HG03457 (cell line): ENCODE results near the gene GRIA2.

Experiments used
- ATAC-seq: cut with Tn5 transposase; IDR thresholded peaks from one replicate; pipeline ENCODE4 v1.9.1; 2021; ENCODE audit warnings: moderate number of reproducible peaks; ENCODE audit not compliant: unreplicated experiment

Gene GRIA2

GRCh38 chr4:157358851-157359250, 138.3 kb downstream of the GRIA2 start:
- ATAC-seq, result no peak

GRCh38 chr4:157363360-157363759, 142.8 kb downstream of the GRIA2 start:
- no peak for ATAC-seq

GRCh38 chr4:157372154-157372553, 151.6 kb downstream of the GRIA2 start:
- no peak for ATAC-seq

- ATAC-seq, result no peak
These were observed 152.0 kb downstream of the GRIA2 start for GRCh38 chr4:157372567-157372966.

- ATAC-seq, result no peak
These were observed 169.2 kb downstream of the GRIA2 start for GRCh38 chr4:157389741-157390140.

GRCh38 chr4:157405070-157405469, 184.5 kb downstream of the GRIA2 start:
- no peak for ATAC-seq
